ENCODE measurements around the gene TNFRSF13B.

DNA sequence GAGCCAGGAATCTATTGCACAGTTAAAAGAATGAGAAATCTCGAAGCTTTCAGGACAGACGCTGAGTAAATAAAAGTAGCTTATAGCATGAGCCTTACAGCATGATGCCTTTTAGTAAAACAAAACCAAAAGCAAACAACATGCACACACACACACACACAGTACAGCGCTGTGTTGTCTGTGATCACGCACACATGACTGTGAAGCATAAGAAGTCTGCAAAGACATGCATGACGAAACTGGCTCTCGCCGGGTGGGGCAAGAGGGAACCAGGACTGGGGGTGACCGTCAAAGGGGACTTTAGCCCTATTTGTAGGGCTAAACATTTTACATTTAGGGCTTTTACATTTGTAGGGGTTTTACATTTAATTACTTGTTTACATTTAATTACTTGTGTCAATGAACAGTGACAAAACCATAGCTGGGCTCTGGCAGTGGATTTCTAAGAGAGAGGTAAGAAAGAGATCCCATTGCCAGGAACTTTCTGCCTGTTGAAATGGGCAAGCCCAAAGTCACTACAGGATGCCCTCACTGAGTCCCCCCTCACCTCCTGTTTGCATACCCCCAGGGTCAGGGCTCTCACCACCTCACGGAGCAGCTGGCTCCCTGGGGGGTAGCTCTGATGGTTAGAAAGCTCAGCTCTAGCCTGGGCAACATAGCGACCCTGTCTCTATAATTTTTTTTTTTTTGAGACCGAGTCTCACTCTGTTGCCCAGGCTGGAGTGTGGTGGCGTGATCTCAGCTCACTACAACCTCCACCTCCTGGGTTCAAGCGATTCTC lies 2.0 kb upstream of the TNFRSF13B start:
- TF ChIP-seq, protein P1, sequence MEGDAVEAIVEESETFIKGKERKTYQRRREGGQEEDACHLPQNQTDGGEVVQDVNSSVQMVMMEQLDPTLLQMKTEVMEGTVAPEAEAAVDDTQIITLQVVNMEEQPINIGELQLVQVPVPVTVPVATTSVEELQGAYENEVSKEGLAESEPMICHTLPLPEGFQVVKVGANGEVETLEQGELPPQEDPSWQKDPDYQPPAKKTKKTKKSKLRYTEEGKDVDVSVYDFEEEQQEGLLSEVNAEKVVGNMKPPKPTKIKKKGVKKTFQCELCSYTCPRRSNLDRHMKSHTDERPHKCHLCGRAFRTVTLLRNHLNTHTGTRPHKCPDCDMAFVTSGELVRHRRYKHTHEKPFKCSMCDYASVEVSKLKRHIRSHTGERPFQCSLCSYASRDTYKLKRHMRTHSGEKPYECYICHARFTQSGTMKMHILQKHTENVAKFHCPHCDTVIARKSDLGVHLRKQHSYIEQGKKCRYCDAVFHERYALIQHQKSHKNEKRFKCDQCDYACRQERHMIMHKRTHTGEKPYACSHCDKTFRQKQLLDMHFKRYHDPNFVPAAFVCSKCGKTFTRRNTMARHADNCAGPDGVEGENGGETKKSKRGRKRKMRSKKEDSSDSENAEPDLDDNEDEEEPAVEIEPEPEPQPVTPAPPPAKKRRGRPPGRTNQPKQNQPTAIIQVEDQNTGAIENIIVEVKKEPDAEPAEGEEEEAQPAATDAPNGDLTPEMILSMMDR (IDR thresholded peaks at IDR 0.05; ENCODE audit: borderline replicate concordance, extremely low read depth, low read length, poor library complexity, severe bottlenecking) = no peak
- no peak for TF ChIP-seq EZH2 (IDR thresholded peaks at IDR 0.05; ENCODE audit: borderline replicate concordance, low read depth, low read length, severe bottlenecking)

All from DND-41 (cell line).